Gastrocnemius medialis (tissue), 4 donors: Measurements from ENCODE around the gene DOCK3. TPM values are rescaled to one million over a fixed set of nuclear protein-coding genes. Genes with fewer than 3 reads are reported as not detected.

Experiments
- ATAC-seq, 2 donors: fragments of 150-250 bp; one replicate each; pipeline ENCODE4 v1.9.1; 2016
- DNase-seq, 2 donors: peaks; one replicate each; pipeline ENCODE4 v3.0.0-alpha.2; 2019
- H3K27ac ChIP-seq, 4 donors: fragments of 200-600 bp; sonication (generic); 1 replicate in 1 of 4; 2 replicates in 3 of 4; pipeline ENCODE4 v1.5.1; 2016 to 2018; ENCODE audit warnings: mild to moderate bottlenecking in 2 of 4, moderate library complexity in 1 of 4
- H3K27me3 ChIP-seq, 3 donors: fragments of 200-600 bp; sonication (generic) in 2 of 3; 1 replicate in 1 of 3; 2 replicates in 2 of 3; pipeline versions ENCODE4 v1.5.1 to v1.6.0; 2016 to 2019; ENCODE audit warnings: mild to moderate bottlenecking in 1 of 3, moderate library complexity in 1 of 3
- H3K36me3 ChIP-seq, 2 donors: fragments of 200-600 bp; sonication (generic) in 1 of 2; one replicate each; pipeline ENCODE4 v1.5.1; 2017 to 2018
- H3K4me1 ChIP-seq, 2 donors: fragments of 200-600 bp; sonication (generic) in 1 of 2; one replicate each; pipeline ENCODE4 v1.5.1; 2016 to 2017; ENCODE audit warnings: mild to moderate bottlenecking in 2 of 2
- H3K4me3 ChIP-seq, 4 donors: fragments of 200-600 bp; sonication (generic) in 3 of 4; 1 replicate in 1 of 4; 2 replicates in 3 of 4; pipeline ENCODE4 v1.5.1; 2016 to 2019; ENCODE audit warnings: mild to moderate bottlenecking in 2 of 4
- H3K9me3 ChIP-seq, 3 donors: fragments of 200-600 bp; sonication (generic) in 2 of 3; 1 replicate in 1 of 3; 2 replicates in 2 of 3; pipeline ENCODE4 v1.5.1; 2016 to 2019
- CTCF ChIP-seq, 5 experiments: fragments of 450-650 bp in 3 of 5; fragments of 200-600 bp in 2 of 5; sonication (generic) in 2 of 5; IDR thresholded peaks in 4 of 5; conservative IDR thresholded peaks in 1 of 5; 1 replicate in 4 of 5; 2 replicates in 1 of 5; pipeline ENCODE4 v1.5.1; 2016 to 2019; ENCODE audit warnings: antibody characterized with exemption in 5 of 5, mild to moderate bottlenecking in 3 of 5, moderate library complexity in 3 of 5
- POLR2A ChIP-seq, 2 donors: fragments of 450-650 bp; IDR thresholded peaks; one replicate each; pipeline ENCODE4 v1.6.1; 2017; ENCODE audit warnings: antibody characterized with exemption in 2 of 2, mild to moderate bottlenecking in 2 of 2, moderate library complexity in 2 of 2
- in situ Hi-C, 4 donors: fragments of 200-750 bp; cut with MboI; loops; one replicate each; pipeline versions ENCODE4 v1.15.0 to v1.8.0; 2017; ENCODE audit warnings: low sequenced_read_pairs in 4 of 4
- intact Hi-C: fragments of 100-400 bp; cut with DNase I; formaldehyde crosslinking; loops from one replicate; pipeline ENCODE4 v1.15.1; 2023; ENCODE audit warnings: low total_unique reads
- total RNA-seq, 4 donors: library from RNA; depleted of rRNA; stranded (reverse); fragments of >200 nt; gene quantifications; one replicate each; pipeline versions ENCODE4 v1.1.0 to v1.2.3, GENCODE V29; 2016

The DOCK3 gene
- total RNA-seq, 4 donors from 2014 or later = 0.61 to 3.1 (median 0.73) TPM

GRCh38 chr3:51393564-51393963 lies 718.8 kb downstream of the DOCK3 start:
- Histone ChIP-seq H3K27me3 (no peaks in the 10 kb centered on the region), H3K4me3 (no peak overlapping the region), H3K4me1 (peaks cover 39 to 61% of the 10 kb centered on the region in 2 donors), H3K27ac (peak overlapping the region in 3 of 4 donors; percentile 18 to 93 (median 87)), H3K36me3 (peaks cover 0 to 67% of the 10 kb centered on the region in 2 donors), H3K9me3 (no peaks in the 10 kb centered on the region)
- DNase-seq (no peak), ATAC-seq (no peak)
- in situ Hi-C loops (loop anchor here in 3 of 4 donors (5.0 to 25.0 kb wide), 4 partner anchors 104 to 781 kb away; partner anchors contain the start of genes CISH (in 1 of the 3), MAPKAPK3 (in 1 of the 3) and TEX264 (in 1 of the 3)), intact Hi-C loops (loop anchor here (10.0 kb wide), 1 partner anchor 1039 kb away; the partner anchor contains the start of genes CYB561D2, NPRL2 and TMEM115)
- TF ChIP-seq CTCF (IDR thresholded peaks at IDR 0.05 in 4 of 5, conservative IDR thresholded peaks at IDR 0.05 in 1 of 5) (no peak), POLR2A (IDR thresholded peaks at IDR 0.05) (no peak)

GRCh38 chr3:51394541-51394940 lies 719.8 kb downstream of the DOCK3 start:
- DNase-seq (no peak), ATAC-seq (no peak)
- Histone ChIP-seq H3K4me1 (peaks cover 39 to 61% of the 10 kb centered on the region in 2 donors), H3K4me3 (no peak overlapping the region), H3K9me3 (no peaks in the 10 kb centered on the region), H3K27ac (peak overlapping the region in 2 of 4 donors; percentile 9 to 87), H3K27me3 (no peaks in the 10 kb centered on the region), H3K36me3 (peaks cover 0 to 65% of the 10 kb centered on the region in 2 donors)
- TF ChIP-seq CTCF (IDR thresholded peaks at IDR 0.05 in 4 of 5, conservative IDR thresholded peaks at IDR 0.05 in 1 of 5) (no peak), POLR2A (IDR thresholded peaks at IDR 0.05) (no peak)
- intact Hi-C loops (loop anchor here (10.0 kb wide), 1 partner anchor 1040 kb away; the partner anchor contains the start of genes CYB561D2, NPRL2 and TMEM115), in situ Hi-C loops (loop anchor here in 3 of 4 donors (5.0 to 25.0 kb wide), 4 partner anchors 103 to 782 kb away; partner anchors contain the start of genes CISH (in 1 of the 3), MAPKAPK3 (in 1 of the 3) and TEX264 (in 1 of the 3))

- no peak for DNase-seq
- ATAC-seq = no peak
- intact Hi-C loops (loop anchor here (10.0 kb wide), 1 partner anchor 1041 kb away; the partner anchor contains the start of genes CYB561D2, NPRL2 and TMEM115), in situ Hi-C loops (loop anchor here in 2 of 4 donors (25.0 kb wide), 3 partner anchors 267 to 783 kb away; partner anchors contain the start of genes CISH (in 1 of the 2), MAPKAPK3 (in 1 of the 2) and TEX264 (in 1 of the 2))
- Histone ChIP-seq H3K4me1 (peaks cover 32 to 55% of the 10 kb centered on the region in 2 donors), H3K4me3 (no peak overlapping the region), H3K27ac (peak overlapping the region in 3 of 4 donors; percentile 2 to 57 (median 56)), H3K9me3 (no peaks in the 10 kb centered on the region), H3K36me3 (peaks cover 0 to 65% of the 10 kb centered on the region in 2 donors), H3K27me3 (no peaks in the 10 kb centered on the region)
- TF ChIP-seq CTCF (IDR thresholded peaks at IDR 0.05 in 4 of 5, conservative IDR thresholded peaks at IDR 0.05 in 1 of 5) (no peak), POLR2A (IDR thresholded peaks at IDR 0.05) (no peak)
Observed at GRCh38 chr3:51395493-51396213, 720.9 kb downstream of the DOCK3 start.

- ATAC-seq = no peak
- intact Hi-C loops (loop anchor here (10.0 kb wide), 1 partner anchor 1042 kb away; the partner anchor contains the start of genes CYB561D2, NPRL2 and TMEM115), in situ Hi-C loops (loop anchor here in 2 of 4 donors (25.0 kb wide), 3 partner anchors 266 to 784 kb away; partner anchors contain the start of genes CISH (in 1 of the 2), MAPKAPK3 (in 1 of the 2) and TEX264 (in 1 of the 2))
- Histone ChIP-seq H3K27ac (peak overlapping the region in 3 of 4 donors; percentile 2 to 57 (median 56)), H3K36me3 (peaks cover 0 to 65% of the 10 kb centered on the region in 2 donors), H3K4me1 (peaks cover 30 to 53% of the 10 kb centered on the region in 2 donors), H3K27me3 (no peaks in the 10 kb centered on the region), H3K9me3 (no peaks in the 10 kb centered on the region), H3K4me3 (no peak overlapping the region)
- no peak for DNase-seq
- no peak for TF ChIP-seq CTCF (IDR thresholded peaks at IDR 0.05 in 4 of 5, conservative IDR thresholded peaks at IDR 0.05 in 1 of 5)
- TF ChIP-seq POLR2A (IDR thresholded peaks at IDR 0.05) = no peak
Observed at GRCh38 chr3:51396401-51396800, 721.7 kb downstream of the DOCK3 start.
